Activated CD4-positive, alpha-beta T cell treated with anti-CD3 and anti-CD28 coated beads, Interleukin-2, amount 10 ng/mL, durations not matched to agents 24 days and 14 days (primary cell): ENCODE data around the gene USP27X. TPM values are rescaled to one million over a fixed set of nuclear protein-coding genes. Genes with fewer than 3 reads are reported as not detected.

Source experiments
- DNase-seq: peaks from one replicate; pipeline ENCODE4 v3.0.0; 2022
- H3K27ac Mint-ChIP-seq: one replicate; pipeline ENCODE4 v1.8.0; 2022; ENCODE audit warnings: mild to moderate bottlenecking, mixed read lengths
- H3K27me3 Mint-ChIP-seq: one replicate; pipeline ENCODE4 v1.8.0; 2022; ENCODE audit warnings: mixed read lengths
- H3K36me3 Mint-ChIP-seq: one replicate; pipeline ENCODE4 v1.8.0; 2022; ENCODE audit warnings: low read depth, mild to moderate bottlenecking, mixed read lengths
- H3K4me1 Mint-ChIP-seq: one replicate; pipeline ENCODE4 v1.8.0; 2021; ENCODE audit warnings: mixed read lengths
- H3K4me3 Mint-ChIP-seq: one replicate; pipeline ENCODE4 v1.8.0; 2022; ENCODE audit warnings: mild to moderate bottlenecking, moderate library complexity, mixed read lengths
- H3K9me3 Mint-ChIP-seq: one replicate; pipeline ENCODE4 v1.8.0; 2021; ENCODE audit warnings: mixed read lengths
- intact Hi-C: fragments of 100-400 bp; cut with micrococcal nuclease; formaldehyde crosslinking; loops from one replicate; pipeline ENCODE4 v1.15.1; 2023
- total RNA-seq: library from RNA; stranded (reverse); gene quantifications from 2 replicates; pipeline ENCODE4 v1.2.3, GENCODE V29; 2022

Gene USP27X
- total RNA-seq, 1 donor from 2014 or later = 1.6 TPM

GRCh38 chrX:49862093-49862492 lies 17.2 kb upstream of the USP27X start:
- DNase-seq = no peak
- no peaks in the 10 kb centered on the region for H3K9me3 Mint-ChIP-seq
- H3K4me1 Mint-ChIP-seq = no peaks in the 10 kb centered on the region
- intact Hi-C loops = no loop called here
- H3K27me3 Mint-ChIP-seq = peaks cover 7% of the 10 kb centered on the region
- H3K36me3 Mint-ChIP-seq = no peaks in the 10 kb centered on the region
- no peak overlapping the region for H3K4me3 Mint-ChIP-seq
- no peak overlapping the region for H3K27ac Mint-ChIP-seq

DNA sequence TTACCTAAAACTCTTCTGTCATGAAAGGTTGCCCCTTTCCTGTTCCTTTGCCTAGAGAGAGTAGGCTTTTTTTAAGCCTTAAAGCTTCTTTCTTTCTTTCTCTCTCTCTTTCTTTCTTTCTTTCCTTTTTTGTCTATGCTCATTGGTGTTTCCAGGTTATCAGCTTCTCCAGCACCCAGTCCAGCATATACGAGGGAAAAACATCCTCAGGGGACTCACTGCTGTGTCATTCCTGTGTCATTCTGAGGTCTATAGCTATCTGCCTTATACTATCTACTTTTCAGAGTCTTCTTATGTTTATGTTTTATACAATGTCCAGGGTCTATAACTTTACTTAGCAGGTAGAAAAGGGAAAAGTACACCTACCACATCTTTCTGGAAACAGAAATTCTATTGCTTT lies 10.5 kb upstream of the USP27X start:
- Mint-ChIP-seq H3K27me3 (peaks cover 19% of the 10 kb centered on the region), H3K4me3 (no peak overlapping the region), H3K36me3 (no peaks in the 10 kb centered on the region), H3K9me3 (no peaks in the 10 kb centered on the region), H3K27ac (no peak overlapping the region), H3K4me1 (no peaks in the 10 kb centered on the region)
- DNase-seq = no peak
- intact Hi-C loops = no loop called here

DNA sequence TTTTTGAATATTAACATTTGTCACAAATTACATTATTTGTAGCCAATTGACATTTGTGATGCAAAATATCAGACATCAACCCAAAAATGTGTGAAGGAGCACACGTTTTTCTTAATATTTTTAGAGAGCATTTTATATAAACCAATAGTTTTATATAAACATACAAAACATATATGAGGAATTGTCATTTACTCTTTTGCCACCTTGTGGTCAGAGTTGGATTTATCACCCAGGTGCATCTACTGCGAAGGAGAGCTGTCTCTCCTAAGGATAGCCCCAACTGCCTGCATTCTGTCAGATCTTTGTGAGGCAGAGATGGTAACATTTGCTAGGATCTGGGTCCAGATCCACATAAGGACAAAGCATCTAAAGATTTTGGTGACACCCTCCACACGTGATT lies 2.5 kb upstream of the USP27X start:
- H3K4me3 Mint-ChIP-seq = no peak overlapping the region
- DNase-seq = peak; percentile 76
- H3K27me3 Mint-ChIP-seq = no peaks in the 10 kb centered on the region
- peaks cover 13% of the 10 kb centered on the region for H3K4me1 Mint-ChIP-seq
- H3K36me3 Mint-ChIP-seq = peaks cover 3% of the 10 kb centered on the region
- H3K9me3 Mint-ChIP-seq = no peaks in the 10 kb centered on the region
- intact Hi-C loops = loop anchor here (1.0 to 10.0 kb wide), 2 partner anchors 112 to 328 kb away; partner anchors contain the start of gene CCNB3
- H3K27ac Mint-ChIP-seq = no peak overlapping the region

GRCh38 chrX:49877397-49878101 lies 1.7 kb upstream of the USP27X start:
- Mint-ChIP-seq H3K9me3 (no peaks in the 10 kb centered on the region), H3K4me1 (peaks cover 13% of the 10 kb centered on the region), H3K4me3 (no peak overlapping the region), H3K36me3 (peaks cover 3% of the 10 kb centered on the region), H3K27ac (no peak overlapping the region), H3K27me3 (no peaks in the 10 kb centered on the region)
- peak; percentile 52 for DNase-seq
- intact Hi-C loops = loop anchor here (1.0 to 10.0 kb wide), 2 partner anchors 113 to 327 kb away; partner anchors contain the start of gene CCNB3

- H3K27ac Mint-ChIP-seq = peak overlapping the region; percentile 72
- DNase-seq = peak; percentile 51
- no peaks in the 10 kb centered on the region for H3K9me3 Mint-ChIP-seq
- H3K4me1 Mint-ChIP-seq = peaks cover 13% of the 10 kb centered on the region
- H3K27me3 Mint-ChIP-seq = no peaks in the 10 kb centered on the region
- intact Hi-C loops = loop anchor here (10.0 kb wide), 1 partner anchor 113 kb away; no protein-coding TSS in a partner anchor
- peaks cover 3% of the 10 kb centered on the region for H3K36me3 Mint-ChIP-seq
- H3K4me3 Mint-ChIP-seq = peak overlapping the region; percentile 79
These were observed 1.0 kb upstream of the USP27X start for GRCh38 chrX:49878128-49878833.

DNA sequence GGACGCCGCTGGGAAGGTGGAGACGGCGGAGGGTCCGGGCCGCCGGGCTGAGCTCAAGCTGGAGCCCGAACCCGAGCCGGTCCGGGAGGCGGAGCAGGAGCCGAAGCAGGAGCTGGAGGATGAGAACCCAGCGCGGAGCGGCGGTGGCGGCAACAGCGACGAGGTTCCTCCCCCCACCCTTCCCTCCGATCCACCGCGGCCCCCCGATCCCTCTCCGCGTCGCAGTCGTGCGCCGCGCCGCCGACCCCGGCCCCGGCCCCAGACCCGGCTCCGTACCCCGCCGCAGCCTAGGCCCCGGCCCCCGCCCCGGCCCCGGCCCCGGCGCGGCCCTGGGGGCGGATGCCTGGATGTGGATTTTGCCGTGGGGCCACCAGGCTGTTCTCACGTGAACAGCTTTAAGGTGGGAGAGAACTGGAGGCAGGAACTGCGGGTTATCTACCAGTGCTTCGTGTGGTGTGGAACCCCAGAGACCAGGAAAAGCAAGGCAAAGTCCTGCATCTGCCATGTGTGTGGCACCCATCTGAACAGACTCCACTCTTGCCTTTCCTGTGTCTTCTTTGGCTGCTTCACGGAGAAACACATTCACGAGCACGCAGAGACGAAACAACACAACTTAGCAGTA lies 483 bp downstream of the USP27X start:
- DNase-seq = peak; percentile 64
- peaks cover 3% of the 10 kb centered on the region for H3K36me3 Mint-ChIP-seq

DNA sequence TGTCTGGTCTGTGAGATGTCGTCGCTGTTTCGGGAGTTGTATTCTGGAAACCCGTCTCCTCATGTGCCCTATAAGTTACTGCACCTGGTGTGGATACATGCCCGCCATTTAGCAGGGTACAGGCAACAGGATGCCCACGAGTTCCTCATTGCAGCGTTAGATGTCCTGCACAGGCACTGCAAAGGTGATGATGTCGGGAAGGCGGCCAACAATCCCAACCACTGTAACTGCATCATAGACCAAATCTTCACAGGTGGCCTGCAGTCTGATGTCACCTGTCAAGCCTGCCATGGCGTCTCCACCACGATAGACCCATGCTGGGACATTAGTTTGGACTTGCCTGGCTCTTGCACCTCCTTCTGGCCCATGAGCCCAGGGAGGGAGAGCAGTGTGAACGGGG lies 1.4 kb downstream of the USP27X start:
- Mint-ChIP-seq H3K36me3 (peaks cover 3% of the 10 kb centered on the region), H3K9me3 (no peaks in the 10 kb centered on the region), H3K4me1 (peaks cover 16% of the 10 kb centered on the region), H3K27me3 (no peaks in the 10 kb centered on the region), H3K4me3 (peak overlapping the region; percentile 80), H3K27ac (no peak overlapping the region)
- intact Hi-C loops = no loop called here
- no peak for DNase-seq

More for the DNA sequence above, 483 bp downstream of the USP27X start:
- Mint-ChIP-seq H3K4me1 (peaks cover 16% of the 10 kb centered on the region), H3K27me3 (no peaks in the 10 kb centered on the region), H3K4me3 (peak overlapping the region; percentile 80), H3K9me3 (no peaks in the 10 kb centered on the region), H3K27ac (peak overlapping the region; percentile 77)
- intact Hi-C loops = loop anchor here (1.0 to 10.0 kb wide), 2 partner anchors 43 to 115 kb away; partner anchors contain the start of gene CLCN5

- Mint-ChIP-seq H3K4me1 (peaks cover 11% of the 10 kb centered on the region), H3K4me3 (no peak overlapping the region), H3K27ac (peak overlapping the region; percentile 66), H3K9me3 (no peaks in the 10 kb centered on the region), H3K27me3 (peaks cover 3% of the 10 kb centered on the region), H3K36me3 (peaks cover 3% of the 10 kb centered on the region)
- peak; percentile 85 for DNase-seq
- intact Hi-C loops = loop anchor here (1.0 kb wide), 1 partner anchor 35 kb away; no protein-coding TSS in a partner anchor
These were observed 5.1 kb downstream of the USP27X start for GRCh38 chrX:49884290-49884862.

GRCh38 chrX:49892542-49892941 lies 13.3 kb downstream of the USP27X start:
- Mint-ChIP-seq H3K4me1 (no peaks in the 10 kb centered on the region), H3K27me3 (peaks cover 6% of the 10 kb centered on the region), H3K4me3 (no peak overlapping the region), H3K9me3 (peaks cover 10% of the 10 kb centered on the region), H3K27ac (no peak overlapping the region), H3K36me3 (peaks cover 2% of the 10 kb centered on the region)
- no peak for DNase-seq
- intact Hi-C loops = no loop called here

DNA sequence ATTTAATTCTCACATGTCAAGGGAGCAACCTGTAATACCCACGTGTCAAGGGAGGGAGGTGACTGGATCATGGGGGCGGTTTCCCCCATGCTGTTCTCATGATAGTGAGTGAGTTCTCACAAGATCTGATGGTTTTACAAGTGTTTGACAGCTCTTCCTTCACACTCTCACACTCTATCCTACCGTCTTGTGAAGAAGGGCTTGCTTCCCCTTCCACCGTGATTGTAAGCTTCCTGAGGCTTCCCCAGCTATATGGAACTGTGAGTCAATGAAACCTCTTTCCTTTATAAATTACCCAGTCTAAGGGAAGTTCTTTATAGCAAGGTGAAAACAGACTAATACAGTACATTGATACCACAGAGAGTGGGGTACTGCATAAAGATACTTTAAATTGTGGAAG lies 17.7 kb downstream of the USP27X start:
- no peak overlapping the region for H3K4me3 Mint-ChIP-seq
- peaks cover 2% of the 10 kb centered on the region for H3K36me3 Mint-ChIP-seq
- no peak for DNase-seq
- H3K4me1 Mint-ChIP-seq = no peaks in the 10 kb centered on the region
- intact Hi-C loops = no loop called here
- peaks cover 2% of the 10 kb centered on the region for H3K27me3 Mint-ChIP-seq
- H3K27ac Mint-ChIP-seq = no peak overlapping the region
- H3K9me3 Mint-ChIP-seq = peaks cover 10% of the 10 kb centered on the region

DNA sequence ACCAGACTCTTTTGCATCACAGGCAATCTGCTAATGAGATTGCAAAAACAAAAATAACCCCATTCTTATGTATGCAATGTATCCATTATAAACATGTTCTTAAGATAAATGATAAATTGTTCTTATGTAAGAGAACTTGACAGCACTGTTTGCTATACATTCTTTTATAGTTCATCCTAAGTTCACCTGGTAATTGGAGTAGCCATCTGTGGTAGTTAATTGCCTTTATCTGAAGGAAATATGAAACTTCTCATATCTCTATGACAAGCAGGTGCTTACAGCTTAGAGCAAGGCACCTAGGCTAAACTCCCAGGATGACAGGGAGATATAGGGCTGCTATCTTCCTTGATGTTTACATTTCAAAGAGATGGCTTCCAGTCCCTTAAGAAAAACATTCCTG lies 21.8 kb downstream of the USP27X start:
- no peak overlapping the region for H3K4me3 Mint-ChIP-seq
- intact Hi-C loops = no loop called here
- no peak for DNase-seq
- peaks cover 4% of the 10 kb centered on the region for H3K27me3 Mint-ChIP-seq
- H3K36me3 Mint-ChIP-seq = peaks cover 2% of the 10 kb centered on the region
- no peak overlapping the region for H3K27ac Mint-ChIP-seq
- no peaks in the 10 kb centered on the region for H3K4me1 Mint-ChIP-seq
- H3K9me3 Mint-ChIP-seq = peaks cover 10% of the 10 kb centered on the region

DNA sequence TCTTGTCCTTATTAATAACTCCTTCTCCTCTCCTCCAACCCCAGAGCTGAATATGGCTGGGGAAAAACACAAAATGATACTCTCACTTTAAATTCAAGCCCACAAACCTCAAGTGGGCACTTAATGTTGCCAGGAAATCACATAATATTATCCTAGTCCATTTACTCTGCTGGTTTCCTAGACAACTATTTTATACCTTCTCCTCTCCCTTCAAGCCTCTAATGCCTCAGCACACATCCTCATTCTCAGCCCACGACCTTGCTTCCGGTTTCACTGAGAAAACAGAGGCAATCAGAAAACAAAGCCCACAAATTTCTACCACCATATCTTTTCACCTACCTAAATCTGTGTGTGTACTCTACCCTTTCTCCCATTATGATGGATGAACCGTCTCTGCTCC lies 31.1 kb downstream of the USP27X start:
- Mint-ChIP-seq H3K4me3 (no peak overlapping the region), H3K27ac (no peak overlapping the region), H3K27me3 (no peaks in the 10 kb centered on the region), H3K4me1 (peaks cover 10% of the 10 kb centered on the region), H3K36me3 (no peaks in the 10 kb centered on the region), H3K9me3 (no peaks in the 10 kb centered on the region)
- intact Hi-C loops = loop anchor here (10.0 kb wide), 1 partner anchor 174 kb away; no protein-coding TSS in a partner anchor
- DNase-seq = peak; percentile 59

DNA sequence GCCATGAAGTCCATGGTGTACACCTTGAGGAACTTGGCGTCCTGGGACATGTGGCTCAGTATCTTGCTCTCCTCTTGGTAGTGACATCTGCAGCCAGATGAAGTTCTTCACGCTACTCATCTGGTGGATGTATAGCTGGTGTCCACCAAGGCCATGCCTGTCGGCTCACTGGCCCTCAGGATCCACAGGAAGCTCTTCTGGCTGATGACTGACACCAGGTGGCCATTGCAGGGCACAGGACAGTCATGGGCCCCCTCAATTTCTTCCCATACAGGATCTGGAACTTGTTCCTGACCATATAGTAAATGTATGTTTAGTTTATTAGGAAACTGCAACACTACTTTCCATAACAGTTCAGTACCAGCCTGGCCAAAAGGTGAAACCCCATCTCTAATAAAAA lies 32.8 kb downstream of the USP27X start:
- no peak overlapping the region for H3K4me3 Mint-ChIP-seq
- intact Hi-C loops = loop anchor here (10.0 kb wide), 1 partner anchor 173 kb away; no protein-coding TSS in a partner anchor
- no peak overlapping the region for H3K27ac Mint-ChIP-seq
- H3K4me1 Mint-ChIP-seq = peaks cover 10% of the 10 kb centered on the region
- H3K36me3 Mint-ChIP-seq = no peaks in the 10 kb centered on the region
- DNase-seq = no peak
- no peaks in the 10 kb centered on the region for H3K27me3 Mint-ChIP-seq
- no peaks in the 10 kb centered on the region for H3K9me3 Mint-ChIP-seq
